Loucy (cell line): ENCODE data around the gene KIRREL3.

Experiments used
- EZH2phosphoT487 ChIP-seq: fragments of 200-600 bp; IDR thresholded peaks from 2 replicates; pipeline ENCODE4 v1.6.1; 2018; ENCODE audit warnings: antibody characterized with exemption, mild to moderate bottlenecking, moderate library complexity, borderline replicate concordance
- TF ChIP-seq, protein P1 (sequence below): fragments of 200-600 bp; sonication (generic); conservative IDR thresholded peaks from 2 replicates; pipeline ENCODE4 v1.5.1; 2014; ENCODE audit warnings: mild to moderate bottlenecking, antibody characterized with exemption, low read length

DNA sequence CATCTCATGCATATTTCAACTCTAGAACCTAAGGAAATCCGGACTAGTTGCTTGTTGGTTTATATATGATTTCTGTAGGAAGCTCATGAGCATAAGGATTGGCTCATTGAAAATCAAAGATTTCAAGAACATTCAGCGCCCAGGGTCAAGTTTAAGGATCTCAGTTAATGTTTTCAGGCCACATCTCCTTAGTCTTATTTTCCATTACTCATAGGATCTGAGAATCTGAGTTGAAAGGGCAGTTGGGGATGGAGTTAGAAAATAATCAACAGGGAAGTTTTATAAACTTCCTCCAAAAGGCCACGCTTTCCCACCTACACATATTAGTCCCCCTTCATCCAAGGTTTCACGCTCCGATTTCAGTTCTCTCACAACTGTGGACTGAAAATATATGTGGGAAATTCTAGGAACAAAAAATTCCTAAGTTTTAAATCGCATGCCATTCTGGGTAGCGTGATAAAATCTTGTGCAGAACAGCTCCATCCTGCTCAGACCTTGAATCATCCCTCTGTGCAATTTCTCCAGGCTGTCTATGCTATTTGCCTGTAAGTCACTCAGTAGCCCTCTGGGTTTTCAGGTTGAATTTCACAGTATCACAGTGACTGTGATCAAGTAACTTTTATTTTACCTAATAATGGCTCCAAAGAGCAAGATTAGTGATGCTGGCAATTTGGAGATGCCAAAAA lies 160.2 kb downstream of the KIRREL3 start:
- TF ChIP-seq, protein P1, sequence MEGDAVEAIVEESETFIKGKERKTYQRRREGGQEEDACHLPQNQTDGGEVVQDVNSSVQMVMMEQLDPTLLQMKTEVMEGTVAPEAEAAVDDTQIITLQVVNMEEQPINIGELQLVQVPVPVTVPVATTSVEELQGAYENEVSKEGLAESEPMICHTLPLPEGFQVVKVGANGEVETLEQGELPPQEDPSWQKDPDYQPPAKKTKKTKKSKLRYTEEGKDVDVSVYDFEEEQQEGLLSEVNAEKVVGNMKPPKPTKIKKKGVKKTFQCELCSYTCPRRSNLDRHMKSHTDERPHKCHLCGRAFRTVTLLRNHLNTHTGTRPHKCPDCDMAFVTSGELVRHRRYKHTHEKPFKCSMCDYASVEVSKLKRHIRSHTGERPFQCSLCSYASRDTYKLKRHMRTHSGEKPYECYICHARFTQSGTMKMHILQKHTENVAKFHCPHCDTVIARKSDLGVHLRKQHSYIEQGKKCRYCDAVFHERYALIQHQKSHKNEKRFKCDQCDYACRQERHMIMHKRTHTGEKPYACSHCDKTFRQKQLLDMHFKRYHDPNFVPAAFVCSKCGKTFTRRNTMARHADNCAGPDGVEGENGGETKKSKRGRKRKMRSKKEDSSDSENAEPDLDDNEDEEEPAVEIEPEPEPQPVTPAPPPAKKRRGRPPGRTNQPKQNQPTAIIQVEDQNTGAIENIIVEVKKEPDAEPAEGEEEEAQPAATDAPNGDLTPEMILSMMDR, result no peak
- no peak for TF ChIP-seq EZH2phosphoT487
